ENCODE data around the gene SREBF2.

SREBF2 gene

DNA sequence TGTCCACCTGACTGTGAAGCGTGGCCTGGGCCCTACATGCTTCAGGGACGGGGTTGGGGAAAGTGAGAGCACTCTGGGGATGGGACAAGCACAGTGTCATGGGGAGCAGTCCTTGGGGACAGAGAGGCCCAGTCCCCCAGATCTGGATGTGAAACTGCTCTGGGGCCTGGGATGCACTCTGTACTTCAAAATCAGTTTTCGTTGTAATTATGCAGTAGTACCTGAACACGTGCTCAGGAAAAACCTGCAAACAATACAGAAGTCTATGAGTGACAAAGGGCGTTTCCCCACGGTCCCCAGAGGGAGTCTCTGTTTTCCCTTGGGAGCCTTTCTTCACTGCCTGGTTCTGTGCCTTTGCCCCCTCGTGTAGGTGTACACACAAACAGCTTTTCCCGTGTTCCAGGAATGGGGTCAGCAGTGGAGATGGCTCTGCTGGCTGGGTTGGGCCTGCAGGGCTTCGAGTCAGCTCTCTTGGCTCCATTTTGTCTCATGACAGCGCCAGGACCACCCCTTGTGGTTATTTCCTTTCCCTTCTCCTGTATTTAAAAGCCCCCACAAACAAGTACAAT, 98.9 kb downstream of the SREBF2 start:
- peak overlapping the region; percentile 48 for H3K4me2 ChIP-seq (ENCODE audit: low read length)
- peaks cover 76% of the 10 kb centered on the region for H3K4me1 ChIP-seq (ENCODE audit: low read length)
- peak overlapping the region; percentile 51 for H3K27ac ChIP-seq (ENCODE audit: low read length)
- no peaks in the 10 kb centered on the region; the same call in 1 of the 2 replicates for H4K20me1 ChIP-seq (ENCODE audit: insufficient read depth, low read length)
- no peak overlapping the region; the same call in 1 of the 2 replicates for H3K9ac ChIP-seq (ENCODE audit: low read length)
- no peaks in the 10 kb centered on the region for H3K9me3 ChIP-seq (ENCODE audit: insufficient read depth, low read length)
- H2AFZ ChIP-seq (ENCODE audit: low read depth, low read length) = no peak overlapping the region
- H3K36me3 ChIP-seq (replicated peaks; ENCODE audit: low read depth, low read length) = peaks cover 11% of the 10 kb centered on the region
- H3K4me3 ChIP-seq (ENCODE audit: low read length) = no peak overlapping the region
- TF ChIP-seq EZH2phosphoT487 (IDR thresholded peaks at IDR 0.05; ENCODE audit: low read depth) (no peak), CTCF (IDR thresholded peaks at IDR 0.05; ENCODE audit: low read depth, low read length) (no peak)
- H3K27me3 ChIP-seq (ENCODE audit: low read depth, low read length) = peaks cover 3% of the 10 kb centered on the region; the same call in 1 of the 2 replicates
- no peaks in the 10 kb centered on the region for H3K79me2 ChIP-seq (ENCODE audit: low read length)

- Histone ChIP-seq H3K4me1 (ENCODE audit: low read length) (peaks cover 76% of the 10 kb centered on the region), H3K9ac (ENCODE audit: low read length) (no peak overlapping the region), H3K4me2 (ENCODE audit: low read length) (peak overlapping the region; percentile 48; the same call in 1 of the 2 replicates), H3K4me3 (ENCODE audit: low read length) (no peak overlapping the region), H4K20me1 (ENCODE audit: insufficient read depth, low read length) (no peaks in the 10 kb centered on the region; the same call in 1 of the 2 replicates), H3K27ac (ENCODE audit: low read length) (peak overlapping the region; percentile 51), H2AFZ (ENCODE audit: low read depth, low read length) (no peak overlapping the region), H3K27me3 (ENCODE audit: low read depth, low read length) (no peaks in the 10 kb centered on the region; the same call in 1 of the 2 replicates), H3K36me3 (replicated peaks; ENCODE audit: low read depth, low read length) (peaks cover 17% of the 10 kb centered on the region), H3K9me3 (ENCODE audit: insufficient read depth, low read length) (no peaks in the 10 kb centered on the region), H3K79me2 (ENCODE audit: low read length) (no peaks in the 10 kb centered on the region)
- no peak for TF ChIP-seq CTCF (IDR thresholded peaks at IDR 0.05; ENCODE audit: low read depth, low read length)
- no peak for TF ChIP-seq EZH2phosphoT487 (IDR thresholded peaks at IDR 0.05; ENCODE audit: low read depth)
Observed at GRCh38 chr22:41932353-41932752, 99.4 kb downstream of the SREBF2 start.

DNA sequence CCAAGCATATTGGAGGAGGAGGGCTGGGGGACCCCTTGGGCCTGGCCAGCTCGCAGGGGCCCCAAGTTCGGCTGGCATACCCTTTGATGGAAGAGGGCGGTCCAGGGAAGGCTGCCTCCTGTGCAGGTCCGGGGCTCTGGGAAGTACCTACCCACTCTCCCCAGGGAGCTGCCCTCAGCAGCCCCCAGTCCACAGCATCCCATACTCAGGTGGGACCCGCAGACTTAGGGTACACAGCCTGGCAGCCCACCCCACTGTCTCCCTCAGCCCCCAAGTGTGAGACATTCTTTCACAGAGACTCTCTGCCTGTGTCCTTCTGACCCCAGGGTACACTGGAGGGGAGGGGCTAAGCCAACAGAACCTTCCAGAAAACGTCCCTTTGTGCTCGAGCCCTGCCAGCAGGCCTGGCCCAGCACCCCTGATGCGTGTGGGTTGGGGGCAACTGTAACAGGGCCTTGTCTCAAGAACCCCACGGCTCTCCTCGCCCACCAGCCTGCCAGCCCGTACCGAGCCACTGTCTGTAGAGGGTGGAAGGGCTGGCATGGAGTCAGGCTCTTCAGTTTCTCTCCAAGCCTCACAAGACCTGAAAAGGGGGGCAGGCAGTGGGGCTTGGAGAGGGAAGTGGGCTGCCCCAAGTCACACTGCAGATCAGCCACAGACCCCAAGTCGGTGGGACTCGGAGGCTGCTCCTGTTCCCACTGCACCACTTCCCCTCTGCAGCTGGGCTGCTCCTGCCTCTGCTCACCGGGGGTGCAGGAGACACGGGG, 100.7 kb downstream of the SREBF2 start:
- Histone ChIP-seq H4K20me1 (ENCODE audit: insufficient read depth, low read length) (no peaks in the 10 kb centered on the region; the same call in 1 of the 2 replicates), H3K36me3 (replicated peaks; ENCODE audit: low read depth, low read length) (peaks cover 21% of the 10 kb centered on the region), H3K4me1 (ENCODE audit: low read length) (peaks cover 66% of the 10 kb centered on the region), H3K9me3 (ENCODE audit: insufficient read depth, low read length) (no peaks in the 10 kb centered on the region), H3K79me2 (ENCODE audit: low read length) (no peaks in the 10 kb centered on the region; the same call in 1 of the 2 replicates), H3K9ac (ENCODE audit: low read length) (no peak overlapping the region), H2AFZ (ENCODE audit: low read depth, low read length) (no peak overlapping the region), H3K27ac (ENCODE audit: low read length) (no peak overlapping the region), H3K4me3 (ENCODE audit: low read length) (no peak overlapping the region), H3K4me2 (ENCODE audit: low read length) (no peak overlapping the region), H3K27me3 (ENCODE audit: low read depth, low read length) (no peaks in the 10 kb centered on the region)
- no peak for TF ChIP-seq CTCF (IDR thresholded peaks at IDR 0.05; ENCODE audit: low read depth, low read length)
- no peak for TF ChIP-seq EZH2phosphoT487 (IDR thresholded peaks at IDR 0.05; ENCODE audit: low read depth)

- H3K4me2 ChIP-seq (ENCODE audit: low read length) = no peak overlapping the region
- no peak overlapping the region for H2AFZ ChIP-seq (ENCODE audit: low read depth, low read length)
- H3K36me3 ChIP-seq (replicated peaks; ENCODE audit: low read depth, low read length) = peaks cover 30% of the 10 kb centered on the region
- H3K9me3 ChIP-seq (ENCODE audit: insufficient read depth, low read length) = no peaks in the 10 kb centered on the region
- TF ChIP-seq EZH2phosphoT487 (IDR thresholded peaks at IDR 0.05; ENCODE audit: low read depth) = no peak
- no peak for TF ChIP-seq CTCF (IDR thresholded peaks at IDR 0.05; ENCODE audit: low read depth, low read length)
- no peak overlapping the region for H3K9ac ChIP-seq (ENCODE audit: low read length)
- H3K4me3 ChIP-seq (ENCODE audit: low read length) = no peak overlapping the region
- H3K4me1 ChIP-seq (ENCODE audit: low read length) = peaks cover 57% of the 10 kb centered on the region
- no peak overlapping the region; the same call in 1 of the 2 replicates for H3K27ac ChIP-seq (ENCODE audit: low read length)
- H3K79me2 ChIP-seq (ENCODE audit: low read length) = peaks cover 8% of the 10 kb centered on the region
- peaks cover 3% of the 10 kb centered on the region; the same call in 1 of the 2 replicates for H4K20me1 ChIP-seq (ENCODE audit: insufficient read depth, low read length)
- no peaks in the 10 kb centered on the region for H3K27me3 ChIP-seq (ENCODE audit: low read depth, low read length)
Observed at GRCh38 chr22:41934284-41935014, 101.5 kb downstream of the SREBF2 start.
